ENCODE data around the gene CKMT2.

DNA sequence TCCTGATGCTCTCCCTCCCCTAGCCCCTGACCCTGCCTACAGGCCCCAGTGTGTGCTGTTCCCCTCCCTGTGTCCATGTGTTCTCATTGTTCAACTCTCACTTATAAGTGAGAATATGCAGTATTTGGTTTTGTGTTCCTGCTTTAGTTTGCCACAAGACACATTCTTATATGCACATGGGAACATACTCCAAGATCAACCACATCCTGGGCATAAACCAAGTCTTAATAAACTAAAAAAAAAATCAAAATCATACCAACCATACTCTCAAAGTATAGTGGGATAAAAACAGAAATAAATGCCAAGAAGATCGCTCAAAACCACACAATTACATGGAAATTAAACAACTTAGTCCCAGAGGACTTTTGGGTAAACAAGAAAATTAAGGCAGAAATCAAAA is 57.0 kb downstream of the CKMT2 start:
- TF ChIP-seq, protein P1, sequence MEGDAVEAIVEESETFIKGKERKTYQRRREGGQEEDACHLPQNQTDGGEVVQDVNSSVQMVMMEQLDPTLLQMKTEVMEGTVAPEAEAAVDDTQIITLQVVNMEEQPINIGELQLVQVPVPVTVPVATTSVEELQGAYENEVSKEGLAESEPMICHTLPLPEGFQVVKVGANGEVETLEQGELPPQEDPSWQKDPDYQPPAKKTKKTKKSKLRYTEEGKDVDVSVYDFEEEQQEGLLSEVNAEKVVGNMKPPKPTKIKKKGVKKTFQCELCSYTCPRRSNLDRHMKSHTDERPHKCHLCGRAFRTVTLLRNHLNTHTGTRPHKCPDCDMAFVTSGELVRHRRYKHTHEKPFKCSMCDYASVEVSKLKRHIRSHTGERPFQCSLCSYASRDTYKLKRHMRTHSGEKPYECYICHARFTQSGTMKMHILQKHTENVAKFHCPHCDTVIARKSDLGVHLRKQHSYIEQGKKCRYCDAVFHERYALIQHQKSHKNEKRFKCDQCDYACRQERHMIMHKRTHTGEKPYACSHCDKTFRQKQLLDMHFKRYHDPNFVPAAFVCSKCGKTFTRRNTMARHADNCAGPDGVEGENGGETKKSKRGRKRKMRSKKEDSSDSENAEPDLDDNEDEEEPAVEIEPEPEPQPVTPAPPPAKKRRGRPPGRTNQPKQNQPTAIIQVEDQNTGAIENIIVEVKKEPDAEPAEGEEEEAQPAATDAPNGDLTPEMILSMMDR (IDR thresholded peaks at IDR 0.05), result no peak
- TF ChIP-seq POLR2A (IDR thresholded peaks at IDR 0.05), result no peak

Measured in esophagus squamous epithelium (tissue), 4 donors.